Measurements from ENCODE around the gene PLCB3.

The PLCB3 gene

GRCh38 chr11:64250415-64251015 is 815 bp upstream of the PLCB3 start:
- DNase-seq (ENCODE audit: low spot score), result no peak

- DNase-seq (ENCODE audit: low spot score), result no peak
Measured at GRCh38 chr11:64251753-64252002, 348 bp downstream of the PLCB3 start.

GRCh38 chr11:64252003-64252872 is 908 bp downstream of the PLCB3 start:
- no peak for DNase-seq (ENCODE audit: low spot score)

- DNase-seq (ENCODE audit: low spot score), result no peak
Measured at GRCh38 chr11:64253043-64253442, 1.7 kb downstream of the PLCB3 start.

GRCh38 chr11:64253481-64253880 is 2.2 kb downstream of the PLCB3 start:
- no peak for DNase-seq (ENCODE audit: low spot score)

- DNase-seq (ENCODE audit: low spot score), result no peak
Measured at GRCh38 chr11:64254326-64254725, 3.0 kb downstream of the PLCB3 start.

- DNase-seq (ENCODE audit: low spot score), result no peak
Measured at GRCh38 chr11:64255135-64256128, 4.1 kb downstream of the PLCB3 start.

- DNase-seq (ENCODE audit: low spot score), result no peak
Measured at GRCh38 chr11:64256300-64256699, 5.0 kb downstream of the PLCB3 start.

GRCh38 chr11:64258356-64258755 is 7.0 kb downstream of the PLCB3 start:
- DNase-seq (ENCODE audit: low spot score), result no peak

- no peak for DNase-seq (ENCODE audit: low spot score)
Measured at GRCh38 chr11:64258946-64259532, 7.7 kb downstream of the PLCB3 start.

GRCh38 chr11:64259533-64260067 is 8.3 kb downstream of the PLCB3 start:
- no peak for DNase-seq (ENCODE audit: low spot score)

GRCh38 chr11:64260147-64260708 is 8.9 kb downstream of the PLCB3 start:
- DNase-seq (ENCODE audit: low spot score), result no peak

GRCh38 chr11:64261556-64262080 is 10.3 kb downstream of the PLCB3 start:
- no peak for DNase-seq (ENCODE audit: low spot score)

- no peak for DNase-seq (ENCODE audit: low spot score)
Measured at GRCh38 chr11:64262271-64263002, 11.1 kb downstream of the PLCB3 start.

- no peak for DNase-seq (ENCODE audit: low spot score)
Measured at GRCh38 chr11:64263021-64263946, 12.0 kb downstream of the PLCB3 start.

- no peak for DNase-seq (ENCODE audit: low spot score)
Measured at GRCh38 chr11:64263947-64264317, 12.6 kb downstream of the PLCB3 start.

- no peak for DNase-seq (ENCODE audit: low spot score)
Measured at GRCh38 chr11:64264371-64264852, 13.1 kb downstream of the PLCB3 start.

GRCh38 chr11:64265176-64266160 is 14.1 kb downstream of the PLCB3 start:
- DNase-seq (ENCODE audit: low spot score), result no peak

All from pons (tissue), 1 donor.